Neural progenitor cell (in vitro differentiated cells): ENCODE measurements around the gene FAIM2.

Experiments used
- EZH2phosphoT487 ChIP-seq: fragments of 200-600 bp; sonication (generic); IDR thresholded peaks from 2 replicates; pipeline ENCODE4 v1.6.1; 2017; ENCODE audit warnings: antibody characterized with exemption
- TF ChIP-seq, protein P1 (sequence below): fragments of 200-600 bp; sonication (generic); IDR thresholded peaks from 2 replicates; pipeline ENCODE4 v1.5.1; 2017; ENCODE audit warnings: antibody characterized with exemption, mild to moderate bottlenecking

DNA sequence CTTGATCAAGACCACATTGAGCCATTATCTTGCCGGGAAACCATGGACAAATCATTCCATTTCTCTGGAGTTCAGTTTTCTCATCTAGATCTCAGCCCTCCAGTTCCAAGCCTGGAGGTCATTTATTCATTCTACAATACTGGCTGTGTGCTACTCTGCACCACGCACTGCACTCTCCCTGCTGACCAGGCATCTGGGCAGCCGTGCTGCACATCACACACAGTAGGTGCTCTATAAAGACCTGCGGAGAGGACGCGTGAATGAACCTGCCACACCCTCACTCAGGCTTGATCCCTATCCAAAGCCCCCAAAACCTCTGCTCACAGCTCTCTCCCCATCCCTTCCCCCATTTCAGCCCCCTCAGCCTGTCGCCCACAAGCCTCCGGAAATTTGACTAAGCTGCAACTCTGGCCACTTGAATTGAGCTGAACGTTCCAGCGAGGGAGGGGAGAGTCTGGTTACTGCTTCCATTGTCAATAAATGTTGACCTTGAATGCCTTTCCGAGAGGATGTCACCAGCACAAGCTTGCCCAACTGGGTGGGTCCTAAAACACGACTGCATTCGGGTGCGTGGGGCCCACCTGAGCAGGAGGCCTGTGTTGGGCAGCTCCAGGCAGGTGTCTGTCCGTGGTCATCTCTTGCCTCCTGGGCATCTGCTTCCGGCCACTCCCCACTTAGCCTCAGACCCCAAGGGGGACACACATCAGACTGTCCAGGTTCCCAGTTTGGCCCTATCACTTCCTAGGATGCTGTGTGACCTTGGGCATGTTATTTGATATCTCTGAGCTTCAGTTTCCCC lies 17.8 kb downstream of the FAIM2 start:
- TF ChIP-seq EZH2phosphoT487, result no peak
- TF ChIP-seq, protein P1, sequence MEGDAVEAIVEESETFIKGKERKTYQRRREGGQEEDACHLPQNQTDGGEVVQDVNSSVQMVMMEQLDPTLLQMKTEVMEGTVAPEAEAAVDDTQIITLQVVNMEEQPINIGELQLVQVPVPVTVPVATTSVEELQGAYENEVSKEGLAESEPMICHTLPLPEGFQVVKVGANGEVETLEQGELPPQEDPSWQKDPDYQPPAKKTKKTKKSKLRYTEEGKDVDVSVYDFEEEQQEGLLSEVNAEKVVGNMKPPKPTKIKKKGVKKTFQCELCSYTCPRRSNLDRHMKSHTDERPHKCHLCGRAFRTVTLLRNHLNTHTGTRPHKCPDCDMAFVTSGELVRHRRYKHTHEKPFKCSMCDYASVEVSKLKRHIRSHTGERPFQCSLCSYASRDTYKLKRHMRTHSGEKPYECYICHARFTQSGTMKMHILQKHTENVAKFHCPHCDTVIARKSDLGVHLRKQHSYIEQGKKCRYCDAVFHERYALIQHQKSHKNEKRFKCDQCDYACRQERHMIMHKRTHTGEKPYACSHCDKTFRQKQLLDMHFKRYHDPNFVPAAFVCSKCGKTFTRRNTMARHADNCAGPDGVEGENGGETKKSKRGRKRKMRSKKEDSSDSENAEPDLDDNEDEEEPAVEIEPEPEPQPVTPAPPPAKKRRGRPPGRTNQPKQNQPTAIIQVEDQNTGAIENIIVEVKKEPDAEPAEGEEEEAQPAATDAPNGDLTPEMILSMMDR, result no peak
